Activated CD4-positive, alpha-beta T cell treated with anti-CD3 and anti-CD28 coated beads, Interleukin-10, Interleukin-2, amounts not matched to agents 100 ng/mL and 50 ng/mL, durations not matched to agents 16 hours and 8 hours (primary cell): Measurements from ENCODE around the gene DLX6.
"Not testable (repeated sequence)": the region's sequence is repeated elsewhere in the genome, so short reads cannot be mapped to it uniquely, and the experiment has no call there.

Source experiments
- DNase-seq: peaks from one replicate; pipeline ENCODE4 v3.0.0-alpha.2; 2020

Gene DLX6

GRCh38 chr7:97024209-97025129 is 19.1 kb downstream of the DLX6 start, which contains the start of gene DLX5:
DLX5 (minus strand) TSS chr7:97024831; CDS start chr7:97024623, 208 bp downstream.
- no peak for DNase-seq

- no peak for DNase-seq
Measured at GRCh38 chr7:97025130-97025499, 19.8 kb downstream of the DLX6 start.

DNA sequence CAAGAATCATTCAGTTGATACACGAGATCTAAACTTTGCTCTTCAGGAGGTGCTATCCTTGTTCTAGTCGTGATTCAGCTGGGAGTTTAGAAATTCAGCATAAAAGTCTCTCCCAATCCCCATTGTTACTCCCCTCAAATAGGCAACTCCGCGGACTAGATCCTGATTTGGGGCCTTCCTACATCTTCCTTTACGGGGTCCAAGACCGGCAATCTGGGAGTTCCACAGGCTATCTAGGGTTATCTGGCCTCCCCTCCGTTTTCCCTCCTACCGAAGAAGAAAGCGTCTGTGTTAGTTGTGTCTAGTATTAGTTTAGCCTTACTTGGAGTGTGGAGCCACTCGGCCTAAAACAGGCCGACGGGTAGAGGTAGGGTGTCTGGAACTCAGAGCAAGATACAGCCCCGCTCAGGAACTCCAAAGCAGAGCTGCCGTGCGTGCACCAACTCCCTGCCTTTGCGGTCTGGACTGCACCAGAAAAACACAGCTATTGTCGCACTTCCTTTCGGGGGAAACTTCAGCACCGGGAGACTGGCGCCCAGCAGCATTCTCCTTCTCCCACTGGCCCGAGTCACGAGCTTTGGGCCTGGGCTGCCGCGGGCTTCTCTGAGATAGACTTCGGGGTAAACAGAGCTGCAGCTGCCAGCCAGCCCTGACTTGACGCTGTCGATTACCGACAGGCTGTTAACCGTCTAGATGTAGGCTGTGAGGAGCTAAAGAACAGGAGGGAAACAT is 20.8 kb downstream of the DLX6 start:
- no peak for DNase-seq

- no peak for DNase-seq
Measured at GRCh38 chr7:97026715-97027426, 21.5 kb downstream of the DLX6 start.

GRCh38 chr7:97027427-97028234 is 22.3 kb downstream of the DLX6 start:
- peak; percentile 68 for DNase-seq

GRCh38 chr7:97034213-97034852 is 29.0 kb downstream of the DLX6 start:
- not testable (repeated sequence) for DNase-seq

DNA sequence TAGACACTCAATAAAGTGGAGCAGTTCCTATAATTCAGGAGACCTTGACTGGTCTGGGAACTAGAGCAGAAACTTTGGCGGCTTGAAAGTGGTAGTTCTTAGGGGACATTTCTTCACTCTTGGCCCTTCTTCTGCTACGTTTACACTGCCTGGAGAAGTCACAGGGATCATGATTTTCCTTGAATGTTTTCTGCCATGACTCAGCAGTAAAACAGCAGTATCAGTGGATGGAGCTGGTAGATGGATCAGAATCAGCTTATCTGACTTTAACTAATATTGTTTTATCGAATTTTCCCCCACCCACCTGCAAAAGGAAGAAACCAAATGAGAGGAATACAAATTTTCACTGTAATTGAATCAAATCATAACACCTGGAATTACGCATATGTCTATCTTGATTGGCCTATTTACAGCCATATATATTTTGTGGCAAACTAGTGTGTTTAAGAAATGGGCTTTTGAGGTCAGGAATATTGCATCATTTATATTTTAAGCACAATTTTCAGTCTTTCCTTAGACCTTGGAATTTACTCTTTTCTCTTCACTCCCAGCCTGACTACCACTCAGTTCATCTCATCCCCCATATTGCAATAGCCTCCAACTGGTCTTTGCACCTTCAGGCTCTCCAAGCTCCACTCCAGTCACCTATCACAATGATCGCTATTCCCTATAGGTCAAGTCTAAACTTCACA is 34.2 kb downstream of the DLX6 start:
- DNase-seq, result no peak

- DNase-seq, result no peak
Measured at GRCh38 chr7:97043281-97043680, 37.9 kb downstream of the DLX6 start.
